ENCODE results near the gene SNX13.

The SNX13 gene

DNA sequence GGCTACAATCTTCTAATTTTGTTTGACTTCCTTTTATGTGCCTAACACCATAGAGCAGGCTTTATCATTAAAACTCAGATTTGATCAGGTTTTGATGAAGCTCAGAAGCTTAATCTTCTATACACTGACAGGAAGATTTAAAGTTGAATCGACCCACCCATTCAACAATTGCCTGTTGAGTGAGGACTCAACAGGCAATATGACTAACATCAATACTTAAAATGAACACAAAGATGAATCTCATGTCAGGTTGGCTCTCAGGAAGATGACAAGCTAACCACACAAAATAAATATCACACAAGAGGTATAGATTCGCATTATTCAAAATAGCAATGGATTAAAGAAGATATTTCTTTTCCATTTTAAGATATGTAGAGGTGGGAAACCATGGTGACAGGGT lies 36.7 kb upstream of the SNX13 start:
- H3K4me3 ChIP-seq (ENCODE audit: low read depth, low read length): no peak overlapping the region
- no peak overlapping the region for H4K8ac ChIP-seq (ENCODE audit: low read depth, low read length)
- no peak overlapping the region for H3K9ac ChIP-seq (ENCODE audit: low read length)
- no peak overlapping the region for H2BK120ac ChIP-seq (ENCODE audit: insufficient read depth, low read length, poor library complexity)
- H3K4me1 ChIP-seq (ENCODE audit: control insufficient read depth in 1 of 2, insufficient read depth in 2 of 2, low read length in 2 of 2): no peaks in the 10 kb centered on the region
- DNase-seq: no peak
- H4K12ac ChIP-seq (ENCODE audit: low read depth, low read length): no peak overlapping the region
- no peak overlapping the region for H3K27ac ChIP-seq (ENCODE audit: low read depth, low read length)
- no peak overlapping the region for H3K14ac ChIP-seq (ENCODE audit: low read length)
- H3K4me2 ChIP-seq (ENCODE audit: low read length): no peak overlapping the region
- H2AK5ac ChIP-seq (ENCODE audit: low read length): no peak overlapping the region
- H3K79me1 ChIP-seq (ENCODE audit: low read length): no peaks in the 10 kb centered on the region
- H2BK12ac ChIP-seq (ENCODE audit: low read length): no peak overlapping the region
- no peaks in the 10 kb centered on the region for H3K27me3 ChIP-seq (ENCODE audit: insufficient read depth, low read length)
- WGBS (ENCODE audit: extremely low coverage, insufficient coverage, insufficient read length): no CpG with 5 or more reads among the region's 2 CpGs
- no peak overlapping the region for H3K18ac ChIP-seq (ENCODE audit: low read length)
- H2AFZ ChIP-seq (ENCODE audit: insufficient read depth, low read length, poor library complexity): no peak overlapping the region
- no peak overlapping the region for H3K4ac ChIP-seq (ENCODE audit: low read depth, low read length)
- H3K23ac ChIP-seq (ENCODE audit: low read length): no peak overlapping the region
- no peaks in the 10 kb centered on the region for H3K36me3 ChIP-seq (ENCODE audit: control insufficient read depth in 1 of 2, insufficient read depth in 2 of 2, low read length in 2 of 2)
- no peak overlapping the region for H4K91ac ChIP-seq (ENCODE audit: low read depth, low read length)
- H2BK5ac ChIP-seq (ENCODE audit: low read depth, low read length, poor library complexity): no peak overlapping the region
- no peaks in the 10 kb centered on the region for H3K79me2 ChIP-seq (ENCODE audit: control insufficient read depth, insufficient read depth, low read length, poor library complexity)
- H3K9me3 ChIP-seq (ENCODE audit: insufficient read depth, low read depth, low read length): no peaks in the 10 kb centered on the region

DNA sequence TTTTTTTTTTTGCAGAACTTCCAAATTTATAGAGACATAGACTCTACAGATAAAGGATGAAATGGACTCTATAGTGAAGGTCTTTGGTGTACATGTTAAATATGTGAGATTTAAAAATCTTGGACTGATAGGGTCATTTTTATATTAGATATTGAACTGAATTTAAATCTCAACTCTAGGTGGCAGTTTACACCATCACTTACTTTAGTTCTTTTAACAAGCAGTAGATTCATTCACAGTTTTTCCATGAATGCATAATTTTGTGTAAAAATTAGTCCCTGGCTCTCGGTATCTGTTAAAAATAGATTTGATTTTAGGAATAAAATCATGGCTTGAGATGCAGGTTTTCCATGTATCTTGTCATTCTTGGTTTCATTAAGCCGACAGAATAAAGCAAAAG lies 31.1 kb upstream of the SNX13 start:
- Histone ChIP-seq H3K4me1 (ENCODE audit: control insufficient read depth in 1 of 2, insufficient read depth in 2 of 2, low read length in 2 of 2) (no peaks in the 10 kb centered on the region), H2AK5ac (ENCODE audit: low read length) (no peak overlapping the region), H2BK12ac (ENCODE audit: low read length) (no peak overlapping the region), H3K18ac (ENCODE audit: low read length) (no peak overlapping the region), H3K9me3 (ENCODE audit: insufficient read depth, low read depth, low read length) (no peaks in the 10 kb centered on the region), H3K14ac (ENCODE audit: low read length) (no peak overlapping the region), H3K9ac (ENCODE audit: low read length) (no peak overlapping the region), H3K79me1 (ENCODE audit: low read length) (no peaks in the 10 kb centered on the region), H3K4me3 (ENCODE audit: low read depth, low read length) (no peak overlapping the region), H2AFZ (ENCODE audit: insufficient read depth, low read length, poor library complexity) (no peak overlapping the region), H2BK5ac (ENCODE audit: low read depth, low read length, poor library complexity) (no peak overlapping the region), H3K4me2 (ENCODE audit: low read length) (no peak overlapping the region), H3K79me2 (ENCODE audit: control insufficient read depth, insufficient read depth, low read length, poor library complexity) (no peaks in the 10 kb centered on the region), H2BK120ac (ENCODE audit: insufficient read depth, low read length, poor library complexity) (no peak overlapping the region), H3K27me3 (ENCODE audit: insufficient read depth, low read length) (no peaks in the 10 kb centered on the region), H4K91ac (ENCODE audit: low read depth, low read length) (no peak overlapping the region), H3K36me3 (ENCODE audit: control insufficient read depth in 1 of 2, insufficient read depth in 2 of 2, low read length in 2 of 2) (no peaks in the 10 kb centered on the region), H4K8ac (ENCODE audit: low read depth, low read length) (no peak overlapping the region), H3K27ac (ENCODE audit: low read depth, low read length) (no peak overlapping the region), H3K4ac (ENCODE audit: low read depth, low read length) (no peak overlapping the region), H4K12ac (ENCODE audit: low read depth, low read length) (no peak overlapping the region), H3K23ac (ENCODE audit: low read length) (no peak overlapping the region)
- no peak for DNase-seq
- no CpG with 5 or more reads among the region's 2 CpGs for WGBS (ENCODE audit: extremely low coverage, insufficient coverage, insufficient read length)

DNA sequence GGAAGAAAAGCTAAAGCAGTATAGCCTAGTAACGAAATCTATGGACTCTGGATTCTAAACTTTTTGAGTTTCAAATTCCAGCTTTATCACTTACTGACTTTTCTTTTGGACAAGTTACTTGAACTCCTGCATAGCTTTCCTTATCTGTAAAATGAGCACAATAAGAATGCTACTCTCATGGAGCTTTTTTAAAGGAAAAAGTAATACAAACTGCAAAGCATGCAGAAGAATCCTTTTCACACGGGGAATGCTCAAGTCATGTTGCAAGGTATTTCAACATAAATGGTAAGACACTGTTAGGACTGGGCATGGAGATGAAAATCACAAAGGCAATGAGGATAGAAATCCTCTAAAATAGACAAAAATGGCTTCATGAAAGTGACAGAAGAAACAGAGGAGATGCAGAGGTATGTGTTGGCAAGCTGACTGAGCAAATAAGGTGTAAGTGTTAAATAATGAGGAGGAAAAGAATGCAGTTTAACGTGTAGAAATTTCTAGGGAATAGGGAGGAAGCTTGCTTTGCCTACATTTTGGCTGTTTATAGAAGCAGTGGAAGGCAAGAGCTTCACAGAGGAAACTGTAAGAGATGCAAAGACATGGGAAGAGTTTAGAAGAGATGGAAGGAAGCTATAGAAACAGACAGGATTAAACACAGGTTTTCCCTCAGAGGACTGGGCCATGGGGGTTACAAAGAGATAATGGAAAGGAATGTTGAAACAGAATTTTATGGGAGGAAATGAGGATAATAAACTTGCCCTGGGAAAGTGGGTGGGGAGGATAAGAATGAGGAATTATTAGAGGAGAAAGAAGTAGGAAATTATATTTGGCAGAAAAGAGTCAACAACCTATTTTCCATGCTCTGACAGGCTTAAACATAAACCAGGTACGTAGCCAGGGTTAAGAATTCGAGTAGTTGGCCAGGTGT lies 28.8 kb upstream of the SNX13 start:
- Histone ChIP-seq H2AK5ac (ENCODE audit: low read length) (no peak overlapping the region), H2BK120ac (ENCODE audit: insufficient read depth, low read length, poor library complexity) (no peak overlapping the region), H3K36me3 (ENCODE audit: control insufficient read depth in 1 of 2, insufficient read depth in 2 of 2, low read length in 2 of 2) (no peaks in the 10 kb centered on the region), H3K9me3 (ENCODE audit: insufficient read depth, low read depth, low read length) (no peaks in the 10 kb centered on the region), H3K27ac (ENCODE audit: low read depth, low read length) (no peak overlapping the region), H3K4me2 (ENCODE audit: low read length) (no peak overlapping the region), H2AFZ (ENCODE audit: insufficient read depth, low read length, poor library complexity) (no peak overlapping the region), H3K27me3 (ENCODE audit: insufficient read depth, low read length) (no peaks in the 10 kb centered on the region), H2BK5ac (ENCODE audit: low read depth, low read length, poor library complexity) (no peak overlapping the region), H3K4me1 (ENCODE audit: control insufficient read depth in 1 of 2, insufficient read depth in 2 of 2, low read length in 2 of 2) (no peaks in the 10 kb centered on the region), H3K79me2 (ENCODE audit: control insufficient read depth, insufficient read depth, low read length, poor library complexity) (no peaks in the 10 kb centered on the region), H3K4me3 (ENCODE audit: low read depth, low read length) (no peak overlapping the region), H3K14ac (ENCODE audit: low read length) (no peak overlapping the region), H4K12ac (ENCODE audit: low read depth, low read length) (no peak overlapping the region), H3K9ac (ENCODE audit: low read length) (no peak overlapping the region), H2BK12ac (ENCODE audit: low read length) (no peak overlapping the region), H3K4ac (ENCODE audit: low read depth, low read length) (no peak overlapping the region), H4K8ac (ENCODE audit: low read depth, low read length) (no peak overlapping the region), H3K79me1 (ENCODE audit: low read length) (no peaks in the 10 kb centered on the region), H3K23ac (ENCODE audit: low read length) (no peak overlapping the region), H4K91ac (ENCODE audit: low read depth, low read length) (no peak overlapping the region), H3K18ac (ENCODE audit: low read length) (no peak overlapping the region)
- WGBS (ENCODE audit: extremely low coverage, insufficient coverage, insufficient read length): 100% methylated on average over 1 of the region's 5 CpGs
- DNase-seq: peak; percentile 41 to 91

DNA sequence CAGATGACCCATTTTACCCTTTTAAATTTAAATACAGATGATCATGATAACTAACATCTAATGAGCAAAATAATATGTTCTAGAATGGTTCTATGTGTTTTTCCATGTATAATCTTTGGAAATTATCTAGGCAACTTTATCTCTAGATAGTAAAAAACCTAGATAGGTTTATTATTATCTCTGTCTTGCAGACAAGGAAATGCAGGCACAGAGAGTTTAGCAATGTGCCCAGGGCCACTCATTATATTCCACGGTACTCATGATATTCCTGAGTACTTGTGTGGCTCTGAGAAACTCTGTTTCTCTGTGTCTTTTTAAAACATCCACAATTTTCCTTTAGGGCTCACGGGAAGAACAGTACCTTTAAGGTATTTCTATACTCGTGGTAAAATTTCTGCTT lies 26.4 kb upstream of the SNX13 start:
- no peak overlapping the region for H2AK5ac ChIP-seq (ENCODE audit: low read length)
- no peak overlapping the region for H2AFZ ChIP-seq (ENCODE audit: insufficient read depth, low read length, poor library complexity)
- H3K9me3 ChIP-seq (ENCODE audit: insufficient read depth, low read depth, low read length): no peaks in the 10 kb centered on the region
- H3K4me2 ChIP-seq (ENCODE audit: low read length): no peak overlapping the region
- no peak overlapping the region for H3K27ac ChIP-seq (ENCODE audit: low read depth, low read length)
- H3K4me3 ChIP-seq (ENCODE audit: low read depth, low read length): no peak overlapping the region
- H4K8ac ChIP-seq (ENCODE audit: low read depth, low read length): no peak overlapping the region
- H3K18ac ChIP-seq (ENCODE audit: low read length): no peak overlapping the region
- no peak overlapping the region for H4K91ac ChIP-seq (ENCODE audit: low read depth, low read length)
- H2BK120ac ChIP-seq (ENCODE audit: insufficient read depth, low read length, poor library complexity): no peak overlapping the region
- no peak overlapping the region for H2BK12ac ChIP-seq (ENCODE audit: low read length)
- H3K79me2 ChIP-seq (ENCODE audit: control insufficient read depth, insufficient read depth, low read length, poor library complexity): no peaks in the 10 kb centered on the region
- no peaks in the 10 kb centered on the region for H3K79me1 ChIP-seq (ENCODE audit: low read length)
- no peak overlapping the region for H2BK5ac ChIP-seq (ENCODE audit: low read depth, low read length, poor library complexity)
- H3K36me3 ChIP-seq (ENCODE audit: control insufficient read depth in 1 of 2, insufficient read depth in 2 of 2, low read length in 2 of 2): no peaks in the 10 kb centered on the region
- no peak overlapping the region for H4K12ac ChIP-seq (ENCODE audit: low read depth, low read length)
- H3K4me1 ChIP-seq (ENCODE audit: control insufficient read depth in 1 of 2, insufficient read depth in 2 of 2, low read length in 2 of 2): no peaks in the 10 kb centered on the region
- H3K23ac ChIP-seq (ENCODE audit: low read length): no peak overlapping the region
- no peak overlapping the region for H3K14ac ChIP-seq (ENCODE audit: low read length)
- no peak overlapping the region for H3K4ac ChIP-seq (ENCODE audit: low read depth, low read length)
- H3K27me3 ChIP-seq (ENCODE audit: insufficient read depth, low read length): no peaks in the 10 kb centered on the region
- H3K9ac ChIP-seq (ENCODE audit: low read length): no peak overlapping the region
- DNase-seq: peak; percentile 52 to 71
- no CpG with 5 or more reads among the region's 3 CpGs for WGBS (ENCODE audit: extremely low coverage, insufficient coverage, insufficient read length)

All from trophoblast cell (in vitro differentiated cells and primary cell).